HAP-1 (cell line): ENCODE measurements around the gene FBXO39.
"Not testable (repeated sequence)": the region's sequence is repeated elsewhere in the genome, so short reads cannot be mapped to it uniquely, and the experiment has no call there.

Source experiments
- DNase-seq, 2 experiments: peaks; one replicate each; pipeline ENCODE4 v3.0.0-alpha.2; 2016 to 2020; ENCODE audit warnings: low spot score in 2 of 2
- H3K27me3 ChIP-seq: fragments of 250-450 bp; sonication (Bioruptor Pico); 2 replicates; pipeline ENCODE4 v1.5.1; 2020; ENCODE audit warnings: low read depth, mild to moderate bottlenecking, moderate library complexity
- H3K36me3 ChIP-seq: fragments of 250-450 bp; sonication (Bioruptor Pico); replicated peaks from 2 replicates; pipeline ENCODE4 v1.5.1; 2020; ENCODE audit warnings: mild to moderate bottlenecking
- H3K4me1 ChIP-seq: fragments of 250-450 bp; sonication (Bioruptor Pico); 2 replicates; pipeline ENCODE4 v1.5.1; 2020; ENCODE audit warnings: mild to moderate bottlenecking
- H3K4me3 ChIP-seq: fragments of 250-450 bp; sonication (Bioruptor Pico); 2 replicates; pipeline ENCODE4 v1.5.1; 2020; ENCODE audit warnings: mild to moderate bottlenecking, moderate library complexity
- H3K9me3 ChIP-seq: fragments of 250-450 bp; sonication (Bioruptor Pico); 2 replicates; pipeline ENCODE4 v1.5.1; 2020; ENCODE audit warnings: mild to moderate bottlenecking, moderate library complexity
- in situ Hi-C: fragments of 300-500 bp; cut with MboI; formaldehyde crosslinking; loops from 3 replicates; pipeline ENCODE4 v1.14.3; 2020; ENCODE audit warnings: low sequenced_read_pairs, inconsistent platforms, mixed read lengths

Gene FBXO39

DNA sequence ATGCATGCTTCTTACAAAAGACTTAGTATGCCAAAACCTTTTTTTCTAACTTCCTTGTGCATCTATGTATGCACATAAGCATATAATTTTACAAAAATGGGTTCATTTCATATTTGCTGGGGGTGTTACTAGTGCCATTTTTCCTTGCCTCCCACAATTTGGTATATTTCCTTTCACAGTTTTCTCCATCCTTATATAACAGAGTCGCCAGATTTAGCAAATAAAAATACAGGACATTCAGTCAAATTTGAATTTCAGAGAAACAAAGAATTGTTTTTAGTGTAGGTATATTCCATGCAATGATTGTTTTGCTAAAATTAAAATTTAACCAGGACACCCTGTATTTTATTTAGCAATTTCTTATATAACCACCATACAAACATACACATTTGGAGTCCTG lies 4.0 kb upstream of the FBXO39 start:
- Histone ChIP-seq H3K27me3 (no peaks in the 10 kb centered on the region), H3K36me3 (no peaks in the 10 kb centered on the region), H3K4me1 (no peaks in the 10 kb centered on the region), H3K4me3 (no peak overlapping the region), H3K9me3 (no peaks in the 10 kb centered on the region)
- DNase-seq = no peak
- in situ Hi-C loops = no loop called here

DNA sequence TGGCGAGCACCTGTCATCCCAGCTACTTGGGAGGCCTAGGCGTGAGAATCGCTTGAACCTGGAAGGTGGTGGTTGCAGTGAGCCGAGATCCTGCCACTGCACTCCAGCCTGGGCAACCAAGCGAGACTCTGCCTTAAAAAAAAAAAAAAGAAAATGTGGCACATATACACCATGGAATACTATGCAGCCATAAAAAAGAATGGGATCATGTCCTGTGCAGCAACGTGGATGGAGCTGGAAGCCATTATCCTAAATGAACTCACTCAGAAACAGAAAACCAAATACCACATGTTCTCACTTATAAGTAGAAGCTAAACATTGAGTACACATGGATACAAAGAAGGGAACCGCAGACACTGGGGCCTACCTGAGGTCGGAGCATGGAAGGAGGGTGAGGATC lies 1.1 kb upstream of the FBXO39 start:
- H3K4me1 ChIP-seq, in situ Hi-C loops, H3K9me3 ChIP-seq, DNase-seq, H3K27me3 ChIP-seq, H3K36me3 ChIP-seq, H3K4me3 ChIP-seq: not testable (repeated sequence)

DNA sequence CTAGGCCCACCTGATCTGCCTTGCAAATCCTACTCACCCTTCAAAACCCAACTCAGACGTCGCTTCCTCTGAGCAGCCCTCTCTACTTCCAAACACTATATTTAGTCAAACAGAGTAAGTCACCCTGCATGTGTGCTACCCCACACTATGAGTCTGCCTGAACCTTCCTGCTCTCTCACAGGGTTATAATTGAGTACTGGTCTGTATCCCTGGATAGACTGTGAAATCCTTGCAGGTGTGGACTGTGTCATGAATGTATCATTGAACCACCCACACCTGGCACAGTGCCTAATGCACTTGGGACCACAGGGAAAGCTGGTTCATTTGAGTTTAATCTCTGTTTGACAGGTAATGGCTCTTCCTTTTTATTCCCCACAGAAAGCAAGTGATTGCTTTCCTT lies 3.4 kb downstream of the FBXO39 start:
- in situ Hi-C loops = no loop called here
- no peaks in the 10 kb centered on the region for H3K36me3 ChIP-seq
- no peaks in the 10 kb centered on the region for H3K9me3 ChIP-seq
- no peak for DNase-seq
- no peaks in the 10 kb centered on the region; the same call in 1 of the 2 replicates for H3K27me3 ChIP-seq
- no peak overlapping the region for H3K4me3 ChIP-seq
- H3K4me1 ChIP-seq = no peaks in the 10 kb centered on the region

DNA sequence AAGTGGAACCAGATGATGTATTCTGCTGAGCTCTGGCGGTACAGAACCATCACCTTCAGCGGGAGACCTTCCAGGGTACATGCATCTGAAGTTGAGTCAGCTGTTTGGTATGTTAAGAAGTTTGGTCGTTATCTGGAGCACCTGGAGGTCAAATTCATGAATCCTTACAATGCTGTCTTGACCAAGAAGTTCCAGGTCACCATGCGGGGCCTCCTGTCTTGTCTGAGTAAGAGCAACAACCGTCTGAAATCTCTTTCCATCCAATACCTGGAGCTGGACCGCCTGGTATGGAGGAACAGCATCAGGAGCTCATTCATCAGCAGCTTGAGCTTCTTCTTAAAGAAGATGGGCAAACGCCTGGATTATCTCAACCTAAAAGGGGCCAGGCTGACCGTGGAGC lies 4.0 kb downstream of the FBXO39 start:
- in situ Hi-C loops = no loop called here
- no peaks in the 10 kb centered on the region for H3K36me3 ChIP-seq
- DNase-seq = no peak
- H3K4me1 ChIP-seq = no peaks in the 10 kb centered on the region
- no peaks in the 10 kb centered on the region; the same call in 1 of the 2 replicates for H3K27me3 ChIP-seq
- H3K4me3 ChIP-seq = no peak overlapping the region
- no peaks in the 10 kb centered on the region for H3K9me3 ChIP-seq

DNA sequence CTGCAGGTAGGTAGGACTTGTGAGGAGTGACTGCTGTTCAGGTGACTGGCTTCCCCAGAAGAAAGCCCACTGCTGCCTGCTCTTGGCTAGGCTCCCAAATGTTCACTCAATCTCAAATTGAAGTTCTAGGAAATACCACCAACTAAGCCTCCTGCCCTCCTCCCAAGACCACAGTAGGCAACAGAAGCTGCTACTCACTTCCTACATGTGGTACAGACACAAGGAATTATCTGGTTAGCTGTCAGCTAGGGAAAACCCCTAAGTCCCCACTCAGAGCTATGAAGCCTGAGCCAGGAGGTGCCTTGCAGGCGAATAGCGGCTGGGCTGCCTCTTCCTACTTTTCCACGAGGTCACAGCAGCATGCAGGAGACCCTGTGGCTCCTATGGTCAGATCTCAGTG lies 4.9 kb downstream of the FBXO39 start:
- Histone ChIP-seq H3K27me3 (no peaks in the 10 kb centered on the region; the same call in 1 of the 2 replicates), H3K4me1 (no peaks in the 10 kb centered on the region), H3K9me3 (no peaks in the 10 kb centered on the region), H3K36me3 (no peaks in the 10 kb centered on the region), H3K4me3 (no peak overlapping the region)
- in situ Hi-C loops = no loop called here
- no peak for DNase-seq

DNA sequence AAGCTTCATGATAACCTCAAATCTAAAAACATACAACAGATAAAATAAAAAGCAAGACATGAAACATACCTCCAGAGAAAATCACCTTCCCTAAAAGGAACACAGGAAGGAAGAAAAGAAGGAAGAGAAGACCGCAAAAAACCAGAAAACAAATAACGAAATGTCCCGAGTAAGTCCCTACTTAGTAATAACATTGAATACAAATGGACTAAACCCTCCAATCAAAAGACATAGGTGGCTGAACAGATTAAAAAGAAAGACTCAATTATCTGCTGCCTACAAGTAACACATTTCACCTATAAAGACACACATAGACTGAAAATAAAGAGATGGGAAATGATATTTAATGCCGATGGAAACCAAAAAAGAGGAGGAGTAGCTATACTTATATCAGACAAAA lies 6.2 kb downstream of the FBXO39 start:
- Histone ChIP-seq H3K36me3 (no peaks in the 10 kb centered on the region), H3K27me3 (no peaks in the 10 kb centered on the region; the same call in 1 of the 2 replicates), H3K4me3 (no peak overlapping the region), H3K4me1 (no peaks in the 10 kb centered on the region), H3K9me3 (no peaks in the 10 kb centered on the region)
- no peak for DNase-seq
- in situ Hi-C loops = no loop called here

DNA sequence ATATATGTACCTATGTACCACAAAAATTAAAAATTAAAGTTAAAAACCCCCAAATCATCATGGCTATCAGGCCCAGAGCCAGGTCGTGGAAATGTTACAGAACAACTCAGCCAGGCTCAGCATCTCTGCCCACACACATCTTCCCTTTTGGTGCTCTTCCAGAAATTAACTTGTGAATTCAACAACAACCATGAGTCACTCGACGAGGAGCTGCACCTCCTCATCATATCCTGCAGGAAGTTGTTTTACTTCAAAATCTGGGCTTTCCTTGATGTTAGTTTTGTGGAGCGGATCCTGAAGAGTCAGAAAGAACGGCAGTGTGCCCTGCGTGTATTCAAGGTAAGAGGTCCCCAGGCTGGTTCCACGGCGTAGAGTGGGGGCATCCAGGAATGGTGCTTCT lies 10.6 kb downstream of the FBXO39 start:
- Histone ChIP-seq H3K36me3 (no peaks in the 10 kb centered on the region), H3K4me3 (no peak overlapping the region), H3K9me3 (no peaks in the 10 kb centered on the region), H3K27me3 (peaks cover 4% of the 10 kb centered on the region; the same call in 1 of the 2 replicates), H3K4me1 (no peaks in the 10 kb centered on the region)
- DNase-seq = no peak
- in situ Hi-C loops = no loop called here

DNA sequence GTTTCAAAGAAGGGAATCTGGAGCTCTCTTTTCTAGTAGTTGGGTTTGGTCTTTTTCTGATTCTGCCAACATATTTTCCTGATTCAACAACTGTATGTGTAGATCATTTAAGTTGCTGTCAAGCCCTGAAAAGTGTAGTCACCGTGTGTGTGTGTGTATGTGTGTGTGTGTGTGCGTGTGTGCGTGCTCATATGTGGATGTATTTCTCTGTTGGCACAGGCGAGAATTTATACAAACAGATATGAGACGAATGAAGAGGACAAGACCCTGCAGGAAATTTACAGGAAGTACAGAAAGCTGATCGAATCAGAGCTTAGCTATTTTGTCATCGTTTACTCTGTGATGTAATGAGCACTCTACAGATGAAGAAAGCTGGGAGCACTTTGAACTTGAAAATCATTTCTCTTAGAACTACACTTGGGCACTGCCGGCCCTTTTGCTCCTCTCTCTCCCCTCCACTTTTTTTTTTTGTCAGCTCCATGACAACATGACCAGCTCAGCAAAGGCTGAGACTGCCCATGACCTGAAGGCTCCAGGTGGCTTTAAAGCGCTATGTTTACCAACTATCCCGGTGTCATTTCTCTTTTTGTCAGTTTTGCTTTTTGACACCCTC lies 11.2 kb downstream of the FBXO39 start:
- Histone ChIP-seq H3K36me3 (no peaks in the 10 kb centered on the region), H3K4me3 (no peak overlapping the region), H3K9me3 (no peaks in the 10 kb centered on the region), H3K4me1 (no peaks in the 10 kb centered on the region), H3K27me3 (peaks cover 4% of the 10 kb centered on the region; the same call in 1 of the 2 replicates)
- in situ Hi-C loops = no loop called here
- no peak for DNase-seq

DNA sequence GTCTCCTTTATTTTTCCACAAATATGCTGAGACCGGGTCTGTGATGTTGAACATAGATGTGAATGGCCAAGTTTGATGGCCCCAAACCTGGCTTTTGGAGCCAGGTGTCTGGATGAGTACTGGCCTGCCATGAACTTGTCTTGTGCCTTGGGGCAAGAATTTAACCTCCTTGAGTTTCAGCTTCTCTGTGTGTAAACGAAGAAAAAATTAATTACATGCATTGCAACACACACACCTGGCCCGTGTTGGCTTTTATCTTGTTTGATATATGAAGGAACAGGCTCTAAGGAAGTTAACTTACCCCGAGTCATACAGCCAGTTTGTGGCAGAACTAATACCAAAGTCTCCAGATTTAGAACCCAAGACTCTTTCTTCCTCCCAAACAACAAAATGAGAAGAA lies 13.1 kb downstream of the FBXO39 start:
- Histone ChIP-seq H3K4me1 (no peaks in the 10 kb centered on the region), H3K36me3 (no peaks in the 10 kb centered on the region), H3K27me3 (peaks cover 4% of the 10 kb centered on the region; the same call in 1 of the 2 replicates), H3K9me3 (no peaks in the 10 kb centered on the region), H3K4me3 (no peak overlapping the region)
- DNase-seq = no peak
- in situ Hi-C loops = no loop called here

DNA sequence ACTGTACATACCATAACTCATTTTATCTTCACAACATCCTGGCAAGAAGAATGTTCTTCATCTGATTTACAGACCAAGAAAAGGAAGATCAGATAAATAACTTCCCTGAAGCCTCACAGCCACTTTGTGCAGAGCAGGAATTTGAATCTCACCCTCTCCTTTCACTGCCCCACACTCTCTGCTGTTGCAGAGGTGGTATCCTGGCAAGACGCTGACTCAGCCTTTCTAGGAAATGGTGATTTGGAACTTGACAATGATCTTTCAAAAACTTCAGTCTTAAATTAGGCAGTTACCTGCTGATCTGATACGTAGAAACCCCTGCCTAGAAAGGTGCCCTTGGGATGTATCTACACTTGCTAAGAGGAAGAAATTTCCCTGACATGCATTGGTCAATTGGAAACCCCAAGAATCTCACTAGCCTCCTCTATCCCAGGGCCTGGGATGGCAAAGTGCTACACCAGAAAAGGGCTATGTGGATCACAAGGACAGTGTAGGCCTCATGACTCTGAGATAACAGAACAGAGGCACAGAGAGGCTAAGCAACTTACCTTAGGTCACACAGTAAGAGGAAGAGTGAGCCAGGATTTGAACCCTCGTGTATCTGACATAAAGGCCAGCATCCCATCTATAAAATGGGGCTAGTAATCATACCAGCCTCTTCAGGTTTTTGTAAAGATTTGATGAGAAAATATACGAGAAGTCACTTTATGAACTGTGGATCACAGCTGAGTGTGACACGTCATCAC lies 17.9 kb downstream of the FBXO39 start:
- in situ Hi-C loops = no loop called here
- Histone ChIP-seq H3K36me3 (no peaks in the 10 kb centered on the region), H3K4me3 (no peak overlapping the region), H3K9me3 (no peaks in the 10 kb centered on the region), H3K27me3 (no peaks in the 10 kb centered on the region; the same call in 1 of the 2 replicates), H3K4me1 (no peaks in the 10 kb centered on the region)
- DNase-seq = no peak

DNA sequence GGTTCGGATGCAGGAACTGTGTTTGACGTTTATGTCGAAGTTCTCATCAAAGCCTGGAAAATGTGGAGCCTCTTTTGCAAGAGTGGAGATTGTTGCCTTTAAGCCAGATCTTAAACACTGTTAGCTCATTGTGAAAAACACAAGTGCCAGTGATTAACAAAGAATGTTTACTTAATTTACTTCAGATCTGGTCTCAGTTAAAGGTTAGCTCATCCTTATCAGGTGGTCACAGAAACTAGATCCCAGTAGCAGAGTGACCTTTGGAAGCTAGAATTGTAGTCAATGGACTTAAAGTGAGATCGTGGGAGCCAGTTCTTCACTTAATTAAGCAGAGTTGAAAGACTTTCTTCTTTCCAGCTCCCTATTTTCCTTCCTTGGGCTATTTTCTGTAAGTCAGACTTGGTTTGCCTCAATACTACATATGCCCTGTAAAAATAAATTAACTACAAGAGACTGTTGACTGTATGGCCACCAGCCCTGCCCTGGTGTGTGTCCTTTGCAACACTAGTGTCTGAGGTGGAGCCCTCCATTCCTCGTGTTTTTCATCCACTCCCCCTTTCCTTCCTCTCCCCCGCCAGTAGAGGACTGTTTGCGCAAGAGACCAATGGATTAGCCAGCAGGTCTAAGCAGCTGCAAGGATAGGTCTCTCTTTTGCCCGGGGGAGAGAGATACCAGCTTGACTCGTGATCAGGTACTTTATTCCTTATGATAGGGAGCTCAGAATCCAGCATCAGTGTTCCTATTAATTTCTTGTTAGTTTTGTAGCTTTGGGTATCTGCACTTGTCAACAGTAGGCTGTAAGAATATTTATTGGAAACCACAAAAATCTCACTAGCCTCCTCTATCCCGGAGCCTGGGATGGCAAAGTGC lies 20.2 kb downstream of the FBXO39 start:
- in situ Hi-C loops = no loop called here
- Histone ChIP-seq H3K27me3 (no peaks in the 10 kb centered on the region), H3K4me1 (no peaks in the 10 kb centered on the region), H3K4me3 (no peak overlapping the region), H3K36me3 (no peaks in the 10 kb centered on the region), H3K9me3 (no peaks in the 10 kb centered on the region)
- no peak for DNase-seq

DNA sequence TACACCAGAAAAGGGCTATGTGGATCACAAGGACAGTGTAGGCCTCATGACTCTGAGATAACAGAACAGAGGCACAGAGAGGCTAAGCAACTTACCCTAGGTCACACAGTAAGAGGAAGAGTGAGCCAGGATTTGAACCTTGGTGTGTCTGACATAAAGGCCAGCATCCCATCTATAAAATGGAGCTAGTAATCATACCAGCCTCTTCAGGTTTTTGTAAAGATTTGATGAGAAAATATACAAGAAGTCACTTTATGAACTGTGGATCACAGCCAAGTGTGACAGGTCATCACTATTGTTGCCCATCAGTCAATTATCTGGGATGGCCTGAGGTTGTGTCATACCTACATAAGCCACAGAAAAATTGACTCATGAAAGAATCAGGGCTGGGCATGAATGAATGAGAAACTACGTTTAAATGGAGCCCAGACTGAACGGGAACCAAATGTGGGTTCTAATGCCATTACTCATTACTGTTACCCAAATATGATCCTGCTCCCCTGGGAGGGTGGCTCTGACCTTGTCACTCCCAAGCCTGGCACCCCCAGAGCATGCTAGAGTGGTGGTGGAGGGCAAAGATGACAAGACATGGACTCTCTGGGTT lies 21.0 kb downstream of the FBXO39 start:
- DNase-seq = no peak
- Histone ChIP-seq H3K4me1 (no peaks in the 10 kb centered on the region), H3K36me3 (no peaks in the 10 kb centered on the region), H3K27me3 (no peaks in the 10 kb centered on the region), H3K4me3 (no peak overlapping the region), H3K9me3 (no peaks in the 10 kb centered on the region)
- in situ Hi-C loops = no loop called here

DNA sequence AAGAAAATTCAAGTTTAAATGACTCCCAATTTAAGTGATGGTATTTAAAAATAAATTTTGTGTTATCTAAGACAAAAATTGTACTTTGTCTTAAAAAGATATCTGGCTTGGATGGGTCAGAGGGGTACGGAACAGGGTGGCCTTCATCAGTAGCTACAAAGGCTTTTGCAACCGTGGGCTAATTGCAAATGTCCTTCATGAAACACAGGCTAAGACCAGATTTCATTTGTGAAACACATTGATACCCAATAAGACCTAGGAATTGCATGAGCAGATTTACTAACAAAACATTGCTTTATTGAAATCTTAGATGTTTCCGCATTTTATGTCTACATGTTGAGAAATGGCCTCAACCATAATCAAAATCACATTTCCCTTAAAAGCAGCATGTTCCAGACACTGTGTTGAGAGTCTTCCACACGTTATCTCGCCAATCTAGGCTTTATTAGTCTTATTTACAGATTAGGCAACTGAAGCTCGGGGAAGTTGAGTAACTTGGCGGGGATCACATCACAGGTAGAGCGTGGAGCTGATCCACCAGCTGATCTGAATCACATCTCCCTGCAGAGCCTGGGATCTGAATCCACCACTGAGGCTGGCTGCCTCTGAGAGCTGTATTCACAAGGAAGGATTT lies 21.8 kb downstream of the FBXO39 start:
- no peak overlapping the region for H3K4me3 ChIP-seq
- DNase-seq = no peak
- no peaks in the 10 kb centered on the region for H3K27me3 ChIP-seq
- H3K36me3 ChIP-seq = no peaks in the 10 kb centered on the region
- H3K9me3 ChIP-seq = no peaks in the 10 kb centered on the region
- H3K4me1 ChIP-seq = no peaks in the 10 kb centered on the region
- in situ Hi-C loops = no loop called here
